Esophagus (tissue), 2 donors: ENCODE measurements around the gene NDFIP2. TPM values are rescaled to one million over a fixed set of nuclear protein-coding genes. Genes with fewer than 3 reads are reported as not detected.

Experiments
- H3K27ac ChIP-seq, 2 donors: one replicate each; pipeline ENCODE4 v1.5.1; 2013; ENCODE audit warnings: low read depth in 2 of 2, mild to moderate bottlenecking in 2 of 2, inconsistent platforms in 1 of 2, low read length in 1 of 2, moderate library complexity in 1 of 2
- H3K27me3 ChIP-seq, 2 donors: one replicate each; pipeline ENCODE4 v1.6.1; 2013; ENCODE audit warnings: low read length in 2 of 2, control low read depth in 1 of 2, mild to moderate bottlenecking in 1 of 2; ENCODE audit not compliant: insufficient read depth in 2 of 2, control insufficient read depth in 1 of 2
- H3K36me3 ChIP-seq, 2 donors: one replicate each; pipeline ENCODE4 v1.6.1; 2013; ENCODE audit warnings: low read length in 1 of 2; ENCODE audit not compliant: control insufficient read depth in 2 of 2, insufficient read depth in 2 of 2
- H3K4me1 ChIP-seq, 2 donors: one replicate each; pipeline ENCODE4 v1.6.1; 2013; ENCODE audit warnings: low read length in 1 of 2; ENCODE audit not compliant: control insufficient read depth in 2 of 2, insufficient read depth in 2 of 2
- H3K4me3 ChIP-seq, 2 donors: one replicate each; pipeline ENCODE4 v1.5.1; 2013; ENCODE audit warnings: low read length in 2 of 2, mild to moderate bottlenecking in 2 of 2, low read depth in 1 of 2, moderate library complexity in 1 of 2
- H3K9me3 ChIP-seq, 2 donors: one replicate each; pipeline ENCODE4 v1.6.1; 2013; ENCODE audit warnings: mild to moderate bottlenecking in 2 of 2, low read depth in 1 of 2, low read length in 1 of 2, moderate library complexity in 1 of 2; ENCODE audit not compliant: control insufficient read depth in 2 of 2, insufficient read depth in 1 of 2
- WGBS, 2 donors: extraction: QIAGEN DNeasy Blood & Tissue Kit; methylation state at CpG; one replicate each; pipeline ENCODE4 v1.1.7; 2013; 5-methylcytosine and 5-hydroxymethylcytosine counted together
- polyA plus RNA-seq, 2 donors: library from polyadenylated mRNA; stranded (reverse); fragments of 200-250 nt; gene quantifications; one replicate each; pipeline ENCODE4 v1.2.3, GENCODE V29; 2013
- donor health status: healthy with polysubstance abuse.
- donor health status: Bipolar disorder and iron deficiency.

NDFIP2 gene
- polyA plus RNA-seq, 2 donors: 37.5 to 45.5 TPM

DNA sequence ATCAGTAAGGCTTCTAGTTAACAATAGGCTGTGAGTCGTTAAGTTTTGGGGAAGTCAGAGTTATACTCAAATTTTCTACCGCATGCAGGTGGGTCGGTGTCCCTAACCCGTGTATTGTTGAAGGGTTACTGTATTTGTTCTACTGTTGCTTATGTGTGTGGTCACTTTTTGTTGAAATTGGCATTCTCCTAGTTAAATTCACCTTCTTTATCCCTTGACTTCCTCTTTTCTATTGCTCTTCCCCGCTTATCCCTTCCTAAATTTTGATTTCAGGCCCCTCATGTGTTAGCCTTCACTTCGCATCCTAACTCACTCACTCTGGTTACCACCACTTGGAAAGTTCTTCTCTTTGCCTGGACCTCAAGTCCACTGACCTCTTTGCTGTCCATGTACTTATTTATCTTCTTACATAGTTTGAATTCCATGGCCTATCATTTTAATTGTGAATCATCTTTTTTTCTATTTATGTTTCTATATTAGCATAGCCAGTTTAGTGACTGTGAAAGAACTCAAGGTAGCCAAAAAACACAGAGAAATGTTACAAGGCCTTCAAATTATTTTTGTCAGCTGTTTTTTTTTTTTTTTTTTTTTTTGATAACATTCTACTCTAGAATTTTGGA, 52.9 kb downstream of the NDFIP2 start:
- Histone ChIP-seq H3K27ac (no peak overlapping the region), H3K27me3 (no peaks in the 10 kb centered on the region), H3K9me3 (no peaks in the 10 kb centered on the region), H3K36me3 (no peaks in the 10 kb centered on the region), H3K4me1 (peaks cover 0 to 2% of the 10 kb centered on the region in 2 donors), H3K4me3 (no peak overlapping the region)
- WGBS, 2 donors: 95 to 96% methylated on average over 6 of the region's 6 CpGs

- Histone ChIP-seq H3K4me3 (no peak overlapping the region), H3K9me3 (no peaks in the 10 kb centered on the region), H3K36me3 (no peaks in the 10 kb centered on the region), H3K4me1 (peaks cover 0 to 2% of the 10 kb centered on the region in 2 donors), H3K27me3 (no peaks in the 10 kb centered on the region), H3K27ac (no peak overlapping the region)
- WGBS, 2 donors: 74 to 82% methylated on average over 4 of the region's 4 CpGs
Observed at GRCh38 chr13:79534596-79534995, 53.6 kb downstream of the NDFIP2 start.

DNA sequence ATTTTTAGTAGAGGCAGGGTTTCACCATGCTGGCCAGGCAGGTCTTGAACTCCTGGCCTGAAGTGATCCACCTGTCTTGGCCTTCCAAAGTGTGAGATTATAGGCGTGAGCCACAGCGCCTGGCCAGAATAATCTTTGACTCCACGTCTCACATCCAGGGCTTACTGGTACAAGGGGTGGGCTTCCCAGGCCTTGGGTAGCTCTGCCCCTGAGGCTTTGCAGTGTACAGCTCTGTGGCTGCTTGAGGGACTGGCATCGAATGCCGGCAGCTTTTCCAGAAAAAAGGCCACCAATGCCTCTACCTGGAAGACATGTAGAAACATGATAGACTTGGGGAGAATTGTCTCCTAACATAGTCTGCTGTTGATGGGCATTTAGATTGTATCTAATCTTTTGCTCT, 57.8 kb downstream of the NDFIP2 start:
- Histone ChIP-seq H3K9me3 (no peaks in the 10 kb centered on the region), H3K4me3 (no peak overlapping the region), H3K27me3 (no peaks in the 10 kb centered on the region), H3K27ac (no peak overlapping the region), H3K4me1 (peaks cover 0 to 2% of the 10 kb centered on the region in 2 donors), H3K36me3 (no peaks in the 10 kb centered on the region)
- 87 to 92% methylated on average over 5 of the region's 5 CpGs for WGBS, 2 donors

DNA sequence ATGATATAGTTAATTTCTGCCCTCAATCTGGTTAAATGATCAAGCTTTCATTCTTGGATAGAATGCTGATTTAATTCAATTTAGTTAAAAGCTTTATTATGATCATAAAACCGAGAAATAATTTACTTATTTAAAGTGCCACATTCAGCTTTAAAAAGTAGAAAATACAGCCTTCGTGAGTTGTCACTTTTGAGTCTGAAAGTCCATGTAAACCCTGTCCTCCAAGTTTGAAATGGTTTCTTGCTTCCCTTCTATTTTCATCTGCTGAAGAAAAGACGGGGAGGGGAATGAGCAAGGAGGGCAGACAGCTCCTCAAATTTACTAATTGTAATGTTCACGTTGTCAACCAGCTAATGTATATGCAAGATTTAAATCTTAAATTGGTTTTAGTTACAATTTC, 59.5 kb downstream of the NDFIP2 start:
- Histone ChIP-seq H3K27ac (no peak overlapping the region), H3K4me3 (no peak overlapping the region), H3K27me3 (no peaks in the 10 kb centered on the region), H3K36me3 (no peaks in the 10 kb centered on the region), H3K4me1 (no peaks in the 10 kb centered on the region), H3K9me3 (no peaks in the 10 kb centered on the region)
- WGBS, 2 donors: 72 to 74% methylated on average over 4 of the region's 4 CpGs

DNA sequence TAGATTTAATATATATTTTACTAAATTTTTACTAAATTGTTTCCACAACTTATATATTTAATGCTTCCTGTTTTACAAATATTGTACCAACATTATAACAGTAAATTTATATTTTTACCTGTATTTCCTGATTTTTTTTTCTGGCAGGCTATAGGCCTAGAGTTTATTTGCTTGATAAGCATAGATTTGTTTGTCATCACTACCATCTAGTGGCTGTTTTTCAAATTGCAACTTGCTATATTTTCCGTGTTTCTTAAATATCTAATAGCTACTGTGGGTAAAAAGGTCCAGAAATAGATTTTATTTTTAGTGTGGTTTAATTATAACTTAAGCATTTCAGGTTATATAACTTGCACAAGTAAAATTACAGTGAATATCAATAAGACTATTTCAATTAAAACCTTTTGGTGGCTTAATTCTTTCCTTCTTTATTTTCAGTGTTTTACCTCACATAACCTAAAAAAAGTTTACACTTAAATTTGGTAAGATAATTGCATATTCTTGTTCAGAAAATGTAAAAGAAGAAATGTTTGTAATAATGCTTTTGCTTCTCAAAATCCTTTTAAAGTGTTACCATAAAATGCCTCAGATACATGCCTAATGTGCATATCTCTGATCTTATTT, 60.6 kb downstream of the NDFIP2 start:
- 0% methylated on average over 1 of the region's 1 CpG for WGBS, 2 donors
- H3K4me1 ChIP-seq: no peaks in the 10 kb centered on the region
- no peak overlapping the region for H3K4me3 ChIP-seq
- H3K27ac ChIP-seq: no peak overlapping the region
- no peaks in the 10 kb centered on the region for H3K27me3 ChIP-seq
- H3K9me3 ChIP-seq: no peaks in the 10 kb centered on the region
- no peaks in the 10 kb centered on the region for H3K36me3 ChIP-seq

DNA sequence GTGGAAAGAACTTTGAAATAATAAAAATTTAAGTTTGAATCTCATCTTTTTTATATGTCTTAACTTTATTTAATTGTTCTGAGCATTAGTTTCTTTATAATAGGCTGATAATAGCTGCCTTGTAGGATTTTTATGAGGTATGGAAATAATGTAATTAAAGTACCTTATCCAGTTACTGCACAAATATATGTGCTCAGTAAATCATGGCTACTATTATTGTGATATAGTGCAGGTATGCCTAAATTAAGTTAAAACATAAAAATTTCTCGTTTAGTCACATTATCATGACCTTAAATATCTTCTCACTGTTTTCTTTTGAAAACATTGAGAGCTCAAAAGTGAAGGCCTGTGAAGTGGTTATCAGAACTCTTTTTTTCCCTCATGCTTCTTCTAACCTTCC, 62.9 kb downstream of the NDFIP2 start:
- Histone ChIP-seq H3K27me3 (no peaks in the 10 kb centered on the region), H3K4me3 (no peak overlapping the region), H3K4me1 (no peaks in the 10 kb centered on the region), H3K27ac (no peak overlapping the region), H3K36me3 (no peaks in the 10 kb centered on the region), H3K9me3 (no peaks in the 10 kb centered on the region)
- WGBS, 2 donors: 67 to 88% methylated on average over 1 of the region's 1 CpG

GRCh38 chr13:79547211-79548195, 66.5 kb downstream of the NDFIP2 start:
- H3K27ac ChIP-seq: no peak overlapping the region
- no peaks in the 10 kb centered on the region for H3K4me1 ChIP-seq
- H3K36me3 ChIP-seq: no peaks in the 10 kb centered on the region
- WGBS, 2 donors: 83 to 85% methylated on average over 4 of the region's 4 CpGs
- no peaks in the 10 kb centered on the region for H3K27me3 ChIP-seq
- no peaks in the 10 kb centered on the region for H3K9me3 ChIP-seq
- H3K4me3 ChIP-seq: no peak overlapping the region

DNA sequence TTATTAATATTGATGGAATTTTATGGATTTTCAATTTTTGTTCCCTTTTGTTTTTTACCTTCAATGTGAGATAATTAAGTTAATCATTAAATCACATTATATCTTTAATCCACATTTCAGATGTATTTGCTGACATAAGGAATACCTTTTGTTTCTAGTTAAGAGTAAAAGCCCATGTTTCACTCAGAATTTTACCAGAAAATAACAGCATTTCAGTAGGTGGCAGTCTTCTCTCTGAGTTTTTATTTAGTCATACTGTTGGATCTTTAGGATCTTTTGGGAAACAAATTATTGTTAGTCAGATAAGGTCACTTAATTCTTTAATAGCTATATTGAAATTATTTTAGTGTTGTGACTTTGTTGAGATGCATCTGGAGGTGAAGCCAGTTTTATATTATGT, 67.9 kb downstream of the NDFIP2 start:
- no peaks in the 10 kb centered on the region for H3K36me3 ChIP-seq
- H3K4me3 ChIP-seq: no peak overlapping the region
- no peaks in the 10 kb centered on the region for H3K4me1 ChIP-seq
- no peaks in the 10 kb centered on the region for H3K9me3 ChIP-seq
- H3K27ac ChIP-seq: no peak overlapping the region
- no peaks in the 10 kb centered on the region for H3K27me3 ChIP-seq

GRCh38 chr13:79549355-79550106, 68.6 kb downstream of the NDFIP2 start:
- 71 to 79% methylated on average over 2 of the region's 2 CpGs for WGBS, 2 donors
- Histone ChIP-seq H3K27me3 (no peaks in the 10 kb centered on the region), H3K27ac (no peak overlapping the region), H3K9me3 (no peaks in the 10 kb centered on the region), H3K4me1 (no peaks in the 10 kb centered on the region), H3K4me3 (no peak overlapping the region), H3K36me3 (no peaks in the 10 kb centered on the region)
